ENCODE results near the gene SLU7.

Gene SLU7

GRCh38 chr5:160357861-160358411, 60.9 kb downstream of the SLU7 start:
- H3K4me3 ChIP-seq (ENCODE audit: low read depth, low read length): no peak overlapping the region
- in situ Hi-C loops (cut with HindIII; ENCODE audit: low sequenced_read_pairs): no loop called here
- DNase-seq (ENCODE audit: low read depth, low spot score): no peak
- no peak for TF ChIP-seq CTCF (IDR thresholded peaks at IDR 0.05; ENCODE audit: low read depth, low read length)

- in situ Hi-C loops (cut with HindIII; ENCODE audit: low sequenced_read_pairs): no loop called here
- no peak overlapping the region for H3K4me3 ChIP-seq (ENCODE audit: low read depth, low read length)
- TF ChIP-seq CTCF (IDR thresholded peaks at IDR 0.05; ENCODE audit: low read depth, low read length): no peak
- DNase-seq (ENCODE audit: low read depth, low spot score): no peak
Measured at GRCh38 chr5:160357394-160357793, 61.5 kb downstream of the SLU7 start.

- TF ChIP-seq CTCF (IDR thresholded peaks at IDR 0.05; ENCODE audit: low read depth, low read length): no peak
- H3K4me3 ChIP-seq (ENCODE audit: low read depth, low read length): no peak overlapping the region
- no peak for DNase-seq (ENCODE audit: low read depth, low spot score)
- in situ Hi-C loops (cut with HindIII; ENCODE audit: low sequenced_read_pairs): no loop called here
Measured at GRCh38 chr5:160356550-160357347, 62.1 kb downstream of the SLU7 start.

- no peak for TF ChIP-seq CTCF (IDR thresholded peaks at IDR 0.05; ENCODE audit: low read depth, low read length)
- DNase-seq (ENCODE audit: low read depth, low spot score): no peak
- H3K4me3 ChIP-seq (ENCODE audit: low read depth, low read length): no peak overlapping the region
- in situ Hi-C loops (cut with HindIII; ENCODE audit: low sequenced_read_pairs): no loop called here
Measured at GRCh38 chr5:160354666-160355065, 64.2 kb downstream of the SLU7 start.

GRCh38 chr5:160353379-160353778, 65.5 kb downstream of the SLU7 start:
- DNase-seq (ENCODE audit: low read depth, low spot score): no peak
- TF ChIP-seq CTCF (IDR thresholded peaks at IDR 0.05; ENCODE audit: low read depth, low read length): no peak
- in situ Hi-C loops (cut with HindIII; ENCODE audit: low sequenced_read_pairs): no loop called here
- no peak overlapping the region for H3K4me3 ChIP-seq (ENCODE audit: low read depth, low read length)

GRCh38 chr5:160352308-160352707, 66.6 kb downstream of the SLU7 start:
- no peak overlapping the region for H3K4me3 ChIP-seq (ENCODE audit: low read depth, low read length)
- no peak for TF ChIP-seq CTCF (IDR thresholded peaks at IDR 0.05; ENCODE audit: low read depth, low read length)
- DNase-seq (ENCODE audit: low read depth, low spot score): no peak
- in situ Hi-C loops (cut with HindIII; ENCODE audit: low sequenced_read_pairs): no loop called here

Data from astrocyte of the spinal cord (primary cell).